ENCODE data around the gene SPAG6. TPM values are rescaled to one million over a fixed set of nuclear protein-coding genes. Genes with fewer than 3 reads are reported as not detected.

SPAG6 gene
- total and polyA plus RNA-seq, 9 of the 15 experiments (the other 6 are each of a cell fraction or from before 2014, with no cell fraction given) = 3.5 to 23.1 (median 11.8) TPM

DNA sequence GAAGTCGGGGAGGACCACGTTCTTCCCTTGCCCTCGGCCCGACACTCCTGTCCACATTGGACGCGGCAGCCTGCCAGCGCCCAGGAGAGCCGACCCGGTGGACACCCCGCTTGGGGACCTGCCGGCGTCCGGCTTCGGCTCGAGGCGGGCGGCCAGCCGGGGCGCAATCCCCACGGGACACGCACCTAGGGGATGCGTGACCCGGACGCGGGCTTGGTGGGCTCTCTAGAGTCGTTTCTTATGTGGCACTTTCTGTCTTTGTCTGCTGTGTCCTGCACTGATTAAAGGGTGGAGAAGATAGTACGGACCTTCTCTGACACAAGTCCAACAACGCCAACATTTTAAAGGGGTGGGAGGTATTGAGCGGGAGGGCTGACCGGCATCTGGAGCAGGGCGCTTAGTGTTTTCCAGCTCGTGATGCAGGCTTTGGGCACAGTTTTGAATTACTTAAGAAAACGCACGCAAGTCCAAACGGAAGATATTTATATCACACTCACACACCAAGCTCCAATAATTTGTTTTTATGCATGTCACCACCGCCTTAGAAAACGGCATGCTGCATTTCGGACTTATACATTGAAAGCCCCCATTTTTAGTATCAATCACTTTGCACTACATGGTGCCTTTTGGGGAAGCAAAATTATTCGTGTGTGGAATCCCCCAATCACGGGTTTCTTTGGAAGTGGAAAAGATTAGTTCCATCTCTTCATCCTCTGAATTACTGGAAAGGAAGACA lies 3.9 kb upstream of the SPAG6 start (continued):
- TF ChIP-seq, protein P1, sequence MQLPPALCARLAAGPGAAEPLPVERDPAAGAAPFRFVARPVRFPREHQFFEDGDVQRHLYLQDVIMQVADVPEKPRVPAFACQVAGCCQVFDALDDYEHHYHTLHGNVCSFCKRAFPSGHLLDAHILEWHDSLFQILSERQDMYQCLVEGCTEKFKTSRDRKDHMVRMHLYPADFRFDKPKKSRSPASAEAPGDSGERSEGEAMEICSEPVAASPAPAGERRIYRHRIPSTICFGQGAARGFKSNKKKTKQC (CRISPR knock-in tag; IDR thresholded peaks at IDR 0.05) = peak; percentile 46; the same call in 1 of the 2 replicates
- TF ChIP-seq HMGN3 (IDR thresholded peaks at IDR 0.05; ENCODE audit: borderline replicate concordance, extremely low read depth, insufficient read length, low read depth, low read length) (no peak), ETS2 (tag; IDR thresholded peaks at IDR 0.05; ENCODE audit: borderline replicate concordance, poor library complexity, severe bottlenecking) (no peak), CHD1 (IDR thresholded peaks at IDR 0.05; ENCODE audit: low read length) (peak; percentile 13), HDAC1 (IDR thresholded peaks at IDR 0.05) (0 out of 4 replicates have a peak, but pooled peaks of 1 of the 2 experiments have one; percentile 54), ZBTB8A (IDR thresholded peaks at IDR 0.05; ENCODE audit: partially characterized antibody) (no peak), BRD4 (IDR thresholded peaks at IDR 0.05) (peak; percentile 23; the same call in 1 of the 2 replicates), SMARCA4 (IDR thresholded peaks at IDR 0.05) (peak; percentile 30; the same call in 1 of the 2 replicates), RBM22 (IDR thresholded peaks at IDR 0.05; ENCODE audit: low read depth, low read length, poor library complexity, severe bottlenecking) (no peak), DPF2 (IDR thresholded peaks at IDR 0.05) (0 out of 2 replicates have a peak, but pooled peaks have one; percentile 33), ATF1 (CRISPR knock-in tag; IDR thresholded peaks at IDR 0.05) (no peak), ATF1 (tag; IDR thresholded peaks at IDR 0.05) (no peak), KDM5B (IDR thresholded peaks at IDR 0.05; ENCODE audit: insufficient replicate concordance, low read depth, low read length) (peak; percentile 43), FOXP1 (CRISPR knock-in tag; IDR thresholded peaks at IDR 0.05) (0 out of 2 replicates have a peak, but pooled peaks have one; percentile 32)
- TF ChIP-seq, protein P2, sequence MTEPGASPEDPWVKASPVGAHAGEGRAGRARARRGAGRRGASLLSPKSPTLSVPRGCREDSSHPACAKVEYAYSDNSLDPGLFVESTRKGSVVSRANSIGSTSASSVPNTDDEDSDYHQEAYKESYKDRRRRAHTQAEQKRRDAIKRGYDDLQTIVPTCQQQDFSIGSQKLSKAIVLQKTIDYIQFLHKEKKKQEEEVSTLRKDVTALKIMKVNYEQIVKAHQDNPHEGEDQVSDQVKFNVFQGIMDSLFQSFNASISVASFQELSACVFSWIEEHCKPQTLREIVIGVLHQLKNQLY (CRISPR knock-in tag; conservative IDR thresholded peaks at IDR 0.05) = no peak
- TF ChIP-seq, protein P3, sequence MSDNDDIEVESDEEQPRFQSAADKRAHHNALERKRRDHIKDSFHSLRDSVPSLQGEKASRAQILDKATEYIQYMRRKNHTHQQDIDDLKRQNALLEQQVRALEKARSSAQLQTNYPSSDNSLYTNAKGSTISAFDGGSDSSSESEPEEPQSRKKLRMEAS (CRISPR knock-in tag; IDR thresholded peaks at IDR 0.05) = peak; percentile 56
- TF ChIP-seq, protein P4, sequence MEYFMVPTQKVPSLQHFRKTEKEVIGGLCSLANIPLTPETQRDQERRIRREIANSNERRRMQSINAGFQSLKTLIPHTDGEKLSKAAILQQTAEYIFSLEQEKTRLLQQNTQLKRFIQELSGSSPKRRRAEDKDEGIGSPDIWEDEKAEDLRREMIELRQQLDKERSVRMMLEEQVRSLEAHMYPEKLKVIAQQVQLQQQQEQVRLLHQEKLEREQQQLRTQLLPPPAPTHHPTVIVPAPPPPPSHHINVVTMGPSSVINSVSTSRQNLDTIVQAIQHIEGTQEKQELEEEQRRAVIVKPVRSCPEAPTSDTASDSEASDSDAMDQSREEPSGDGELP (CRISPR knock-in tag; IDR thresholded peaks at IDR 0.05; ENCODE audit: borderline replicate concordance) = peak; percentile 55; the same call in 1 of the 2 replicates
- TF ChIP-seq, protein P5, sequence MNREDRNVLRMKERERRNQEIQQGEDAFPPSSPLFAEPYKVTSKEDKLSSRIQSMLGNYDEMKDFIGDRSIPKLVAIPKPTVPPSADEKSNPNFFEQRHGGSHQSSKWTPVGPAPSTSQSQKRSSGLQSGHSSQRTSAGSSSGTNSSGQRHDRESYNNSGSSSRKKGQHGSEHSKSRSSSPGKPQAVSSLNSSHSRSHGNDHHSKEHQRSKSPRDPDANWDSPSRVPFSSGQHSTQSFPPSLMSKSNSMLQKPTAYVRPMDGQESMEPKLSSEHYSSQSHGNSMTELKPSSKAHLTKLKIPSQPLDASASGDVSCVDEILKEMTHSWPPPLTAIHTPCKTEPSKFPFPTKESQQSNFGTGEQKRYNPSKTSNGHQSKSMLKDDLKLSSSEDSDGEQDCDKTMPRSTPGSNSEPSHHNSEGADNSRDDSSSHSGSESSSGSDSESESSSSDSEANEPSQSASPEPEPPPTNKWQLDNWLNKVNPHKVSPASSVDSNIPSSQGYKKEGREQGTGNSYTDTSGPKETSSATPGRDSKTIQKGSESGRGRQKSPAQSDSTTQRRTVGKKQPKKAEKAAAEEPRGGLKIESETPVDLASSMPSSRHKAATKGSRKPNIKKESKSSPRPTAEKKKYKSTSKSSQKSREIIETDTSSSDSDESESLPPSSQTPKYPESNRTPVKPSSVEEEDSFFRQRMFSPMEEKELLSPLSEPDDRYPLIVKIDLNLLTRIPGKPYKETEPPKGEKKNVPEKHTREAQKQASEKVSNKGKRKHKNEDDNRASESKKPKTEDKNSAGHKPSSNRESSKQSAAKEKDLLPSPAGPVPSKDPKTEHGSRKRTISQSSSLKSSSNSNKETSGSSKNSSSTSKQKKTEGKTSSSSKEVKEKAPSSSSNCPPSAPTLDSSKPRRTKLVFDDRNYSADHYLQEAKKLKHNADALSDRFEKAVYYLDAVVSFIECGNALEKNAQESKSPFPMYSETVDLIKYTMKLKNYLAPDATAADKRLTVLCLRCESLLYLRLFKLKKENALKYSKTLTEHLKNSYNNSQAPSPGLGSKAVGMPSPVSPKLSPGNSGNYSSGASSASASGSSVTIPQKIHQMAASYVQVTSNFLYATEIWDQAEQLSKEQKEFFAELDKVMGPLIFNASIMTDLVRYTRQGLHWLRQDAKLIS (CRISPR knock-in tag; IDR thresholded peaks at IDR 0.05) = peak; percentile 60; the same call in 1 of the 2 replicates
